ENCODE results near the gene NTF3.

Gene NTF3

DNA sequence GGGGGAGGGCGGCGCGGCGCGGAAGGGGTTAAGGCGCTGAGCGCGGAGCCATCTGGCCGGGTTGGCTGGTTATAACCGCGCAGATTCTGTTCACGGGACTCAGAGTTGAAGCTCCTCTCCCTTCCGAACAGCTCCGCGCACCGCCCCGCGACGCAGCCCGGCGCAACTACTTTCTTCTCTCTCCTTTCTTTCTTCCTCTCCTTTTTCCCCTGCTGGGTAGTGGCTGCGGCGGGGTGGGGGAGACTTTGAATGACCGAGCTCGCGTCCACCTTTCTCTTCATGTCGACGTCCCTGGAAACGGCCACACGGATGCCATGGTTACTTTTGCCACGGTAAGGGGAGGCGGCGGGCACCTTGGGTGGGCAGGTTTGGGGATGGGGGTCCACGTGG is at the start of gene NTF3:
Gene NTF3 (plus strand): TSS at position 98 of the 390 bp plus-strand sequence. CDS start 217 bp downstream, at position 315.
- DNase-seq, result peak; percentile 66

- no peak for DNase-seq
Observed at GRCh38 chr12:5384015-5384414, 47.9 kb upstream of the NTF3 start.

DNA sequence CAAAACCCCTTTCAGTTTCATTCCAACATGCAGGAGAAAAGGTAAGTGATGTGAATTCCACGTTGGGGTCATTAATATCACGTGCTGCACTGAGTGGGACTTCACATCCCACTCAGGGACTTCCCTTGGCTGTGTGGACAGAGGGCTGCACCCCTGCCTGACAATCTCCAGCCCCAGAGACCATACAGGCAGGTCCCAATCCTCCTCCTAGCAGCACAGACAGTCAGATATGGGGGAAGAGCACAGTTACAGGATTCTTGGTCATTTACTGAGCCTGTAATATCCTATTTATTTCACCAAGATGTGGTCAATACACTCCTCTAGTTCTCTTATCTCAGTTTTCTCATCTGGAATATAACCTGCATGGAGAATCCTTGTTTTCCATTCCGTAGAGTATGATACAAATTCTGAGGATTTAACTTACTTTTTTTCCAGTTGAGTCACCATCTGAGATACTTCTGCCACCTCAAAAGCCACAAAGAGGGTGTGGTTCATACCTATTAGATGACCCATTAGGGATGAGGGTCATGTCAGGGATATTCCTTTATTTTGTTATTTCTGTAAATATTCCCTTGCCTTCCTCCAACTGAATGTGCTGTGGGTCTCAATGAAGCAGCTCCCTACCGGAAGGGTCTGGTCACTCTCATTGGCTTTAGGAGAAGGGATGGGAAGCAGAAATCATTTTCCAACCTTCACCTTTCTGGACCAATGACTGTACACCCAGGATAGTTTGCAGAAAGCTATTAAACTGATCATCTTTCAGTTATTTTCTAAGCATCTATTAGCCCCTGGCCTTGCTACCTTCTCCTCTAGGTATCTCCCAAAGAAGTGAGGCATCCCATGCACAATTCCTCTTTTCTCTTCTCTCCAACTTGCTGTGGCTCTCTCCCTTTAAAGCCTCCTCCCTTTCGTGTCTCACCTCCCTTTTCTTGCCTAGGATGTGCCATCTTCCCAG is 43.0 kb upstream of the NTF3 start:
- DNase-seq, result peak; percentile 58

DNA sequence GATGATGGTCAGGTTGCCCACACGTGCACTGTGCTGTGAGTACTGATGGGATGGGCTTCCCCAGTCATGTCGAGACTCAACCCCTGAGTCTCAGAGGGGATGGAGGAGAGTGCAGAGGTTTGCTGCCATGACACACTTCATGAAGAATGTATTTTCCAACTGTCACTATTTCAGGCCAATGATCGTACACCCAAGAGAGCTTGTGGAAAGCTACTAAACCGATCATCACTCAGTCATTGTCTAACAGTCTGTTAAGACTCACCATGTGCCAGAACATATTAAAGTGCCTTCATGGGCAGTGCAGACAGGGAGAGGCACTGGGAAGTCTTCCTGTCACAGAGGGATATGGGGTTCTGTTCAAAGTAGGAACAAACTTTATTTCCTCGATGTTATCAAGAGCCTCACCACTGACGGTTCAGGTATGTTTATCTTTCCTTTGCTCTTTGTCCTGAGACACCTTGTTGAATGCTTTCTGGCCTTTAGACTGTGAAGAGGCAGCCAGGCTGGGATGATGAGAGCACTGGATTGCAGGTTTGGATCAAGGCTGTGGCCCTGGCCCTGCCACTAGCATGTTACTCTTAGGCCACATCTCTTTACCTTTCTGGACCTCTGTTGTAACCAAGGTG is 41.6 kb upstream of the NTF3 start:
- peak; percentile 40 for DNase-seq

- peak; percentile 65 for DNase-seq
Observed at GRCh38 chr12:5391653-5392052, 40.3 kb upstream of the NTF3 start.

DNA sequence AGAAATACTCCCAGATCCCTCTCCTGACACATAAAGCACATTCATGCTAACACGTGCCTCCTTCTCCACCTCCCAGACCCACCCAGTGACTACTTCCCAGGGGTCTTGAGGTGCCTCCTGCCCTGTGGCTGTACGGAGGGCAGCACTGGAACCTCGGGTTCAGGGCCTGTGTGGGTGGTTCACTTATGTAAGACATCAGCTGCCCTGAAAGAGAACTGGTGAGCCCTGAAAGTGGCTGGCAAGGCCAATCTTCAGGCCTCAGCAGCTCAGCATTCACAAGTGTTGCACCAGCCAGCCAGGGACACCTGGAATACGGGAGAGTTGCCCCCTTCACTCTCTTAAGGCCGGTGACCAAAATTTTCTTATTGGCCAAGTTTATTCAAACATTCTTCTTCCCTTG is 38.9 kb upstream of the NTF3 start:
- no peak for DNase-seq

GRCh38 chr12:5395443-5396271 is 36.3 kb upstream of the NTF3 start:
- DNase-seq, result no peak

DNA sequence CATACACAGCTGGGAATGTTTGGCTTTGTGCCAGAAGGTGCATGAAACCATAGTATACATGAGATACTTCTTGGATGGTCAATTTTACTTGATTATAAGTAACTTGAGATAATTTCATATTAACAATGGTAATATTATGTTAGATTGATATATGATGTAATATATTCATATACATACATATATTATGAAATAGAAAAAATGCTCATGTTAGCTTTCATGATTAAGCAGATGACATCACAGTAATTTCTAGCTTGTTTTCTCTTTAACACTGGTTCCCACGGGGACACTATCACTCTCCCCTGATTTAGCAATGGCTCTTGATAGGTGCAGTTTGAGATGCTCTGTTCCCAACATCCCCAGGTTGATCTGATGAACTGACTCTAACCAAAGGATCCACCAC is 35.4 kb upstream of the NTF3 start:
- no peak for DNase-seq

DNA sequence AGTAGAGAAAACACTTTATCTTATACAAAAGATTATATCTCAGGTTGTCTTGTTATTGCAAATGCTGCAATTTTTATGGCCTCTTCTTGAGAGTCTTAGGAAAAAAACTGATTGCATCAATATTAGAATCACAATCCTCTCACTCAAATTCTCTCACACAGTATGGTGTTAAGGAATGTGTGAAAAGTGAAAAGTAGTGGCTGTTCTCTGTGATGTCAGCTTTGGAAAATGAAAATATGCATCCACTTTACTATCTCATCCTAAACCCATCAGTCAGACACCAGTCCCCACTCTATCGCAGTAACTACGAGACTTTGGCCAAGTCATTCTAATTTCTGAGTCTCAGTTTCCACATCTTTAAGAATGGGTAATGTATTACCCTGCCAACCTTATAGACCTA is 32.6 kb upstream of the NTF3 start:
- DNase-seq, result no peak

DNA sequence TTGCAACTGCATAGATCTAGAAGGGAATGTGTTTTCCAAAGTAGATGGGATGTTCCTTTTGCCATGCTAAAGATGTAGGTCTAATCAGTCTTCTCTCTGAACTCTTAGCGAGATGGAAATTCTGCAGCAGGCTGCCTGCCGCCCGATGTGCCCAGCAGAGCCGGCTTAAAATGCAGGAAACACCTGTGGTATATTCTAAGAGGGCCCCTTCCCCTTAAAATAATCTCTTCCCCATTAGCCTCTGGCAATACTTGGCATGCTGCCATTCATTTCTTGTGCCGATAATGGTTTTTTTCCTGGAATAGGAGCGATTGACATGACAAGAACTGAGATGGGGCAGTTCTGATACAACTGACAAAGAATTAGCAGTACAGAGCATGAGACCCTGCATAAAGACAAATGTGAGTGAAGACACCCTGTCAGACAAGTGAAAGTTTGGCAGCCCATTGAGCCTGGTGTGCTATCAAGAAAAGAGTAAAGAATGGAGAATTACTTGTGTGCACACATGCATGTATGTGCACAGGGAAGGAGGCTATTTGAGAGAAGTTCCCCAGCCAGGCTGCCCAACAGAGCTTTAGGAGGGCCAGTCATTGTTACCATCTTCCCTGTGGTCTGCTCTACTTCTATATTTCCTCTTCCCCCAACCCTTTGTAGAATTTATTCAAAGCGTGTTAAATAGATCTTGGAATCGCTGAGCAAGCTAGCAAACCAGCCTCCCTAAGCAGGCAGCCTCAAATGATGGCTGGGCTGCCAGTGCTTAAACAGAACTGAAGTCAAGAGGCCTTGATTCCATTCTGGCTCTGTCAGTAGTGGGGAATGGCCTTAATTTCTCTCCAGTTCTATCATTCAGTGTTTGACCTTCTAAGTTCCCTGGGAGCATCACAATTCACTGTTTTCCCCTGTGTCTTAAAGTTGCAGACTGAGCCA is 29.6 kb upstream of the NTF3 start:
- DNase-seq, result no peak

GRCh38 chr12:5403411-5403810 is 28.5 kb upstream of the NTF3 start:
- no peak for DNase-seq

DNA sequence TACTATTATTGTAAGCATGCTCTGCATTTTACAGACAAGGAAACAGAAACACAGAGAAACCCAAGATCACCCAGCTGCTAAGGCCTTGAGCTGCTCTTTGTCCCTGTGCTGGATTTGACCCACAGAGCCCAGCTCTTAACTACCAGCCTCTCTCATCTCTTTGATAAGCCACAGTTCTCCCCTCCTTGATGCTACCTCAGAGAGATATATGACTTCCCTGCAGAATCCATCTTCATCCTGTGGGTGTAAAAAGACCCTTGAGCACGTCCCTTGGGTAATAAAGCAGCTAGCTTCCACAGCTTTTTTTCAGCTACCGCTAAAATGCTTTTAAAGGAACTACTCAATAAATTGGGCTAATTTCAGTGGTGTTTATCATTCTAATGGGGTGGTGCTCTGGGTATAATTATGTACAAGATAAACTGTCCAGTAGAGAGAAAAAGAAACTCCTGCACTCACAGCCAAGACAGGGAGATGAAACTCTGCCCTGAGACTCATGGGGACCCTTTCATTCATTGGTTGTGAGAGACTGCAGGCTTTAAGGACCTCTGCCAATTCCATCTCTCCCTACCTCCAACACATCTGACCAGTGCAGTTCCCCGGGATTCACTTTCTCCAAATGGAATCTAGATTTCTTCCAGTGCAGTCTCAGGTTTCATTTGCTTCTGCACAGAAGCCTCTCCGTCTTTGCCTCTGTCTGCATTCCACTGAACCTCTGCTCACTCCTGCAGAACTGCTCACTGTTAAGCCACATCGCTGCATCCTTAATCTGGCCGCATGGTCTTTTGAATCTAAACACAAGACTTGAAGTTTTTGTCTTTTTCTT is 24.7 kb upstream of the NTF3 start:
- no peak for DNase-seq

GRCh38 chr12:5409619-5410018 is 22.3 kb upstream of the NTF3 start:
- no peak for DNase-seq

- no peak for DNase-seq
Observed at GRCh38 chr12:5416571-5416970, 15.3 kb upstream of the NTF3 start.

- DNase-seq, result peak; percentile 56
Observed at GRCh38 chr12:5417500-5417899, 14.4 kb upstream of the NTF3 start.

GRCh38 chr12:5428332-5429221 is 3.3 kb upstream of the NTF3 start:
- peak; percentile 63 for DNase-seq

GRCh38 chr12:5429741-5430557 is 2.0 kb upstream of the NTF3 start:
- no peak for DNase-seq

- peak; percentile 43 for DNase-seq
Observed at GRCh38 chr12:5430641-5431603, 986 bp upstream of the NTF3 start.

Data from EL (cell line).